Measurements from ENCODE around the gene SOCS2. TPM values are rescaled to one million over a fixed set of nuclear protein-coding genes. Genes with fewer than 3 reads are reported as not detected.

Gene SOCS2
- total RNA-seq, 1 experiment from 2014 or later: 57.2 TPM

- Histone ChIP-seq H2AK5ac (ENCODE audit: insufficient read length, low read length) (no peak overlapping the region), H4K20me1 (ENCODE audit: control insufficient read depth, insufficient read depth, insufficient read length) (no peaks in the 10 kb centered on the region), H3K79me1 (ENCODE audit: insufficient read depth, low read depth, low read length, poor library complexity, severe bottlenecking) (no peaks in the 10 kb centered on the region), H3K79me2 (ENCODE audit: insufficient read depth, low read length) (no peaks in the 10 kb centered on the region), H2BK12ac (ENCODE audit: insufficient read length, low read depth, low read length) (no peak overlapping the region), H3K4me2 (ENCODE audit: insufficient read depth, insufficient read length, low read length) (no peak overlapping the region), H3K9me3 (ENCODE audit: control insufficient read depth, low read depth, low read length) (no peaks in the 10 kb centered on the region), H3K4me1 (ENCODE audit: insufficient read depth, low read length) (no peaks in the 10 kb centered on the region; the same call in 1 of the 2 replicates), H3K9ac (ENCODE audit: extremely low read depth, insufficient read length, low read length) (no peak overlapping the region), H3K18ac (ENCODE audit: insufficient read length, low read depth, low read length) (no peak overlapping the region), H3K27ac (ENCODE audit: insufficient read length, low read depth, low read length) (no peak overlapping the region), H4K5ac (ENCODE audit: insufficient read length, low read depth, low read length) (no peak overlapping the region), H3K23ac (ENCODE audit: insufficient read length, low read depth, low read length) (no peak overlapping the region), H3K56ac (ENCODE audit: insufficient read length, low read depth, low read length) (no peak overlapping the region), H2BK120ac (ENCODE audit: low read depth, low read length, poor library complexity, severe bottlenecking) (no peak overlapping the region), H3K23me2 (ENCODE audit: insufficient read length, low read depth, low read length, poor library complexity, severe bottlenecking) (peaks cover 5% of the 10 kb centered on the region), H2BK5ac (ENCODE audit: insufficient read length, low read length) (no peak overlapping the region), H3K4ac (ENCODE audit: low read depth, low read length) (no peak overlapping the region), H4K91ac (ENCODE audit: insufficient read length, low read depth, low read length) (no peak overlapping the region), H3K14ac (ENCODE audit: insufficient read depth, low read length) (no peak overlapping the region), H4K8ac (replicated peaks; ENCODE audit: insufficient read length, low read depth, low read length) (no peak overlapping the region), H2AFZ (ENCODE audit: low read length) (no peak overlapping the region), H3K27me3 (ENCODE audit: insufficient read depth, low read length) (no peaks in the 10 kb centered on the region), H3T11ph (ENCODE audit: low read length) (no peak overlapping the region), H2BK20ac (ENCODE audit: low read depth, low read length, poor library complexity, severe bottlenecking) (no peak overlapping the region), H2BK15ac (ENCODE audit: low read depth, low read length) (no peak overlapping the region)
- peaks cover 41 to 44% of the 10 kb centered on the region in 2 experiments for H3K4me1 Mint-ChIP-seq
- H3K36me3 Mint-ChIP-seq (ENCODE audit: insufficient read depth in 1 of 3, low read depth in 3 of 3): no peaks in the 10 kb centered on the region; a peak in 1 of 7 replicates
- H3K27me3 Mint-ChIP-seq (ENCODE audit: low read depth): peaks cover 7% of the 10 kb centered on the region
- no peak for TF ChIP-seq CTCF (conservative IDR thresholded peaks at IDR 0.05)
- H3K4me3 Mint-ChIP-seq: no peak overlapping the region
- H3K27ac Mint-ChIP-seq: no peak overlapping the region
- DNase-seq: no peak
- no peaks in the 10 kb centered on the region for H3K9me3 Mint-ChIP-seq
- WGBS (ENCODE audit: extremely low coverage, insufficient read length, low lambda C conversion rate): no CpG with 5 or more reads among the region's 6 CpGs
Observed at GRCh38 chr12:93594766-93595311, 22.4 kb downstream of the SOCS2 start.

All from H9 (cell line).